Left renal pelvis (tissue), 4 donors: Measurements from ENCODE around the gene TMEM59L. TPM values are rescaled to one million over a fixed set of nuclear protein-coding genes. Genes with fewer than 3 reads are reported as not detected.
A peak's percentile ranks its signal among the peaks of the same experiment; 100 is the strongest.
"Not testable (repeated sequence)": the region's sequence is repeated elsewhere in the genome, so short reads cannot be mapped to it uniquely, and the experiment has no call there.

Experiments used
- DNase-seq, 4 donors: peaks; one replicate each; pipeline ENCODE4 v3.0.0-alpha.2; 2013; ENCODE audit warnings: low read depth in 4 of 4, low spot score in 3 of 4
- polyA plus RNA-seq, 4 donors: library from polyadenylated mRNA; unstranded; fragments of 120-200 nt; gene quantifications; one replicate each; pipeline ENCODE4 v1.2.1, GENCODE V29; 2013; ENCODE audit not compliant: insufficient read length in 4 of 4

The TMEM59L gene
- polyA plus RNA-seq, 4 donors, result 3.1 to 22.5 (median 3.8) TPM

DNA sequence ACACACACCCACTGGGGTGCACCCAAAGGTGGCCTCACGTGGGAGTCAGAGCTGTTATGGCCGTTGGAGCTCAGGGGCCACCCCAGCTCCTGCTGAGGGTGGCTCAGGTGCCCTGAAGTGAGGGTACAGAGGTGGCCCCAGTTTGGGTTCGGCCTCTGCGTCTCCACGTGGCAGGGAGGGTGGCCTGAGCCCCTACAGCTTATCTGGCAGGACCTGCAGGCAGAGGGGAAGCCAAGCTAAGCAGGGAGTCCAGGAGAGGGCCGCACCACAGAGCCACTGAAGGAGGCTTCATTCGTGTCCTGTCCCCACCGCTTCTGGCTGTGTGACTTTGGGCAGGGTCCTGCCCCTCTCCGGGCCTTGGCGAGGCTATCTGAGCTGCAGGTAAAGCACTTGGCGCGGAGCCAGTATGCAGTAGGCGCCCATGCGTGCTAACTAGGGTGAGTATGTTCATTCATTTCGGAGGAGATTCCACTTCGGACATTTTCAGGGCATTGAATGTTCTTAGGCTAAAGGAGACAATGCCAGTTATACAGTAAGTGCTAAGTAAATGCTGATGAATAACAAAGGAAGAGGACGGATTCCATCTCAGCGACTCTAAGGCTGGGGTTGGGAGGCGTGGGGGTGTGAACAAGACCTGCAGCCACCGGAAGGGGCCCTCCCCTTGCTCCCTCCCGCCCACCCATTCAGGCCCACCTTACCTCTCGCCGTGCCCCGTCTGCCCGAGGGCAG lies 19.1 kb upstream of the TMEM59L start:
- no peak for DNase-seq

DNA sequence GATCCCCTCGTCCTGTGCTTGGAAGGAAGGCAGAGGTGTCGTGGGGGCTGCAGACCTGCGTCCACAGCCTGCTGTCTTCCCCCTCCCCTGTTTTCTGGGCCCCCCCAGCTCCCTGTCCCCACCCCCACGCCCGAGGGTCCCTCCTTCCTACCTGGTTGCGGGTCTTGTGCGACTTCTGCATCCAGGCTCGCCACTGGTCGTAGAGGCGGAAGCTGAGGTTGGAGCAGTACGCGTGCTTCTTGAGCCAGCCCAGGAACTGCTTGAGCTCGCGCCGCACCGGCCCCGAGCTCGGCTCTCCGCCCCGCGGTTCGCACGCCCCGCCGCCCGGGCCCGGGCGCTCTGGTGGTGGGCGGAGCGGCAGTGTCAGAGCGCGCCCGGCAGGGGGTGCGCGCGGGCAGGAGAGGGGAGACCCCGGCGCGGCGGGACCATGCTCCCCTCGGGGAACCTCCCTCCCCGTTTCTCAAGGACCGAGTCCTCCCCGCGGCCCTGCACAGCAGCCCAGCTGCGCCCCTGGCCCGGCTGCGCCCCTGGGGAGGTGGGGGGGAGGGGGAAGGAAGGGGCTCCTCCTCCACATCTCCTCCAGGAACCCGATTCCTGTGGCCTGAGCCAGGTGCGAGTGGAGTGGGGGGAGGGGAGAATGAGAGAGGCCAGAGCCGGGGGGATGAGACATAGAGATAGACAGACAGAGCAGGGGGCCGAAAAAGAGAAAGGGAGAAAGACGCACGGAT lies 18.4 kb upstream of the TMEM59L start:
- peak in 2 of 4 donors; percentile 65 to 73 for DNase-seq

DNA sequence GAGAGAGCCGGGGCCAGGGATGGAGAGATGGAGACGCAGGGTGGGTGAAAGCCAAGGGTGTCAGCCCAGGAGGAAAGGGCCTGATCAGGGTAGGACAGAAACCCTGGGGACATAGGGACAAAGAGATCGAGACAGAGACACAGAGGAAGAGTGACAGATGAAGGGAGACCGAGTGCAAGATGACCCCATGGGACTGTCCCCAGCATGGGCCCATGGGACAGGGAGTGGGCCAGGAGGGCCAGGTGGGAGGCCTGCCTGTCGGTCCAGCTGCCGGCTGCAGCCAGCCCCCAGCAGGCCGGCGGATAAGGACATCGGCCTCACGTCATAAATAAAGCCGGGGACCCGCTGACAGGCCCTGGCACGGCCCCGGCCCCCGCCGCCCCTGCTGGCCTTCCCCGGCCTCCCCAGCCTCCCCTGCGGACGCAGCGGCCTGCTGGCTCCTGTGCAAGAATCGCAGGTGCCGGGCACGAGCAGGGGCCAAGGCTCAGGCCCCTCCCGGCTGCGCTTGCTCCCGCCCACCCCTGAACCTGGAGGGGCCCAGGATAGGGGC lies 17.8 kb upstream of the TMEM59L start:
- no peak for DNase-seq

DNA sequence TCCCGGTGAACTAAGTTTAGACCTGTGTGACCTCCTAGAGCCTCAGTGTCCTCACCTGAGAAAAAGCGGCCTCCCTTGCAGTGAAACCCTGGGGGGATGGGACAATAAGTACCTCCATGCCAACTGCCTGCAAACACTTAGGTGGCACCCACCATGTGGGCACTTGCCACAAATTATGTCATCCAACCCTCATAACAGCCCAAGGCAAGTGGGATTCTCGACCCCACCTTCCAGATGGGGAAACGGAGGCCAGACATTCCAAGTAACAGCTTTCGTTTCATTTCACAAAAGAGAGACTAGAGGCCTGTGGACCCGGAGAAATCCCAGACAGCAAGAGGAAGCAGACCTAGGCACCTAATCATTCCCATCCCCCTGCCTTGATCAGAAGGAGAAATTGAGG lies 17.2 kb upstream of the TMEM59L start:
- DNase-seq, result no peak

DNA sequence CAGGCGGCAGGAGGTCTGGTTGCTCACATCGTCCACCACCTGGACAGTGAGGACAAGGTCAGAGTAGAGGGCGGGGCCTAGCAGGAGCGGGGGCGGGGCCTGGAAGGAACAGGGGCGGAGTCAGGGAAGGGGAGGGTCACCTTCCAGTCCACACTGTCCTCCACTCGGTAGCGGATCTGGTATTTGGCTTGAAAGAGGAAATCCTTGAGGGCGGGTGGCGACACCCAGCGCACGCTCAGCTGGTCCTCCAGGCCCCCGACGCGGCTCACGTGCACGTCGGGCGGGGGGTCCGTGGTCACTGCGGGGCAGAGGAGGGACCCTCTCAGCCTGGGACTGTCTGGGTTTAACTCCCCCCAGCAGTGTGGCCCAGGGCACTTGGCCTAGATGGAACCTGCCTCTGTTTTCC lies 15.9 kb upstream of the TMEM59L start:
- no peak for DNase-seq

DNA sequence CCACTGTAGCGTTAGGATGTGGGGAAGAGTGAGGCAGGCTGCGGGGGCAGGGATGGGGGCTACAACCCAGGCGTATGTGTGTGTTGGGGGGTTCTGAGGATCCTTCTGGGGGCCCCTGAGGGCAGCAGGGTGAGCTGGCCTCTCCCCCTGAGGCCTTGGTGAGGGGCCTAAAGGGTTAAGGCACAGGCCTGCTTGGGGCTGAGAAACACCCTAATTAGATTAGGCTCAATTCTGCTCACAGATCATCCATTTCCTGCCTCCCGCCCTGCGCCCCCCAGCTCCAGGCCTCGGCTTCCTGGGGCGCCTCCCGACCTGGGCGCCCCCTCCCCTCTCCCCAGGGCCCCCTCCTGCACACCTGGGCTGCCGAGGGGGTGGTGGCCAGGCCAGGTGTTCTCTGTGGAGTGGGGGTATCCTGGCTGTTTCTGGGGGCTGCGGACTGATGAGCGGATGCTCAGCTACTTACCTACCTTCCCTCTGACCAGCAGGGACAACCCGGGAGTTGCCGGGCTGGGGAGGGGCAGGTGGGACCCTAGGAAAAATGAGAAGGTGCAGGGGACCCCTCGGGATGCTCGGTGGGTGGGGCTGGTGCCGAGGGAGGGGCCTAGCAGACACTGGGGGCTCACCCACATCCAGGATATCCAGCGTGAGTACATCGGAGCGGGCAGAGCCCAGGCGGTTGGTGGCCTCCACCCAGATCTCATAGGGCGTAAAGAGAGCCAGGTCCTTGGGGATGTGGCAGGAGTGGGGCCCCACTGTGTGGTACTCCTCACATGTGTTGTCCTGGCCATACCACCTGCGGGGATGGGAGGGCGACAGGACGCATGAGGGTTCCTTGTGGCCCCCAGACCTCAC lies 14.6 kb upstream of the TMEM59L start:
- DNase-seq, result no peak

DNA sequence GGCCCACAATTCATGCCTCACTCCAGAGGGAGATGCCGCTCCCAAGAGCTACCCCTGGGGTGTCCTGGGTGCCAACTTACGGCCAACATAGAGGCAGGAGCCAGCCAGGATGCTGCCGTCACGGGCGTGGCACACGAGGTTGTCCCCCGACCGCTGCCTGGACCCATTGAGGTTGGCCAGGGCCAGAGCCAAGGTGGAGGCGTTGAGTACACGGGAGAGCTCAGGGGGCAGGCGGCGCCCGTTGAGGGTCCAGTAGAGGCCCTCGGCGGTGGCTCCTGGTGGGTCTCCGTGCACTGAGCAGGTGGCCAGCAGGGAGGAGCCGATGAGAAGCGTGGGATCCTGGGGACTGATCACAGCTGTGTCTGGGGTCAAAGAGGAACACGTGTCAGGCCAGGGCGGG lies 13.2 kb upstream of the TMEM59L start:
- no peak for DNase-seq

DNA sequence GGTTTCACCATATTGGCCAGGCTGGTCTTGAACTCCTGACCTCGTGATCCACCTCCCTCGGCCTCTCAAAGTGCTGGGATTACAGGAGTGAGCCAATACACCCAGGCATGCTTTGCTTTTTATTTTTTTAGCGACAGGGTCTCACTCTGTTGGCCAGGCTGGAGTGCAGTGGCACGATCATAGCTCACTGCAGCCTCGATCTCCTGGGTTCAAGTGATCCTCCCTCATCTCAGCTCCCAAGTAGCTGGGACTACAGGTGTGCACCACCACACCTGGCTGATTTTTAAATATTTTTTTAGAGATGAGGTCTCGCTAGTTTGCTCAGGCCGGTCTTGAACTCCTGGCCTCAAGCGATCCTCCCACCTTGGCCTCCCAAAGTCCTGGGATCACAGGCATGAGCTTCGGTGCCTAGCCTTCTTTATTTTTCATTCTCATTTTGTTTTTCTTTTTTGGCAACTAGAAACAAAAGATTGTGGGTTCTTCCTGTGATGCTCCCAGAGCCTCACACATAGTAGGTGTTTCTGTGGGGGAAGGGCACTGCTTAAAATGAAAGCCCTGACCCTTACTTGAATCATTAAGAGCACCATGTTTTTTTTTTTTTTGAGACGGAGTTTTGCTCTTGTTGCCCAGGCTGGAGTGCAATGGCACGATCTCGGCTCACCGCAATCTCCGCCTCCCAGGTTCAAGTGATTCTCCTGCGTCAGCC lies 11.8 kb upstream of the TMEM59L start:
- not testable (repeated sequence) for DNase-seq

DNA sequence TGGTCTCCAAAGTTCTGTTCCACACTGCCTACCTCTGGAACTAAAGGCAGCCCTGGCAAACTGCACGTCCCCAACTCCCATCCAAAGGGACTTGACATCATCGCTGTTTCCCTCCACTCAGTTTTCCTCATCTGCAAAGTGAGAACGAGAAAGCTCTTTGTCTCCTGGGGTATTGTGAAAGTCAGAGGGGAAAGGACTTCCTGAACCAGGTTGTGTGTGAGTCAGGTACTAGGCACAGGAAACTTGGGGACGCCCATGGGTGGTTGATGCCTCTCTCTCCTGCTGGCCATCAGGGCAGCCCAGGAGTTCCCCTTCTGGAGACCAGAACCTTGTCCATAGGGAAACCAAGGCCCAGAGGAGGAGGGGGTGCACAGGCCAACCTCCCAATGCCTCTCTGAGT lies 10.8 kb upstream of the TMEM59L start:
- no peak for DNase-seq

DNA sequence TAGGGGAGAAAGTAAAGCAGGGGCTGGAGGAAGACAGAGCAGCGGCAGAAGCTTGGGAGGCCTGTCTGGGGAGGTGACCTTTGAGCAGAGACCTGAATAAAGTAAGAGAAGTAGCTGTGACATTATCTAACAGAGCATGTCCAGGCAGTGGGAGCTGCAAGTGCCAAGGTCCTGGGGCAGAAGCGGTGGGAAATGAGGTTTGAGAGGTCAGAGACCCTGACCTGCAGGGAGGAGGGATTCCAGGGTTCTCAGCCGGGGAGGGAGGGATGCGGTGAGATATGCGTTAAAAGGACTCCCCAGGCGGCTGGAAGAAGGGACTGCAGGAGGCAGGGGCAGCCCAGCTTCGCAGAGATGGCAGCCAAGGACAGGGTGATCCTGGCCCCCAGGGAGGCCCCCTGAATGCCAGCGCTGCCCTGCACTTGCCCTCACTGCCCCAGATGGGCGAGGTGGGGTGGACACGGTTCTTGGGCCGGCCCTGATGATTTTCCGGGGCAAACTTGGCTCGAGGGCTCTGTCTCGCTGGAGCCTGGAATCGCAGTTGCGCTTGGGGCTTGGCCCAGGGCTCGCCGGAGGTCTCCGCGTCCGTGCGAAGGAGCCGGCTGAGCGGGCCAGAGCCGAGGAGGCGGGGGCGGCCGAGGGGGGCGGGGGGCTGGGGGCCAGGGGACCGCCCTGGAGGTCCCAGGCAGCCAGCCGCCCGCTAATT lies 9.3 kb upstream of the TMEM59L start:
- no peak for DNase-seq

DNA sequence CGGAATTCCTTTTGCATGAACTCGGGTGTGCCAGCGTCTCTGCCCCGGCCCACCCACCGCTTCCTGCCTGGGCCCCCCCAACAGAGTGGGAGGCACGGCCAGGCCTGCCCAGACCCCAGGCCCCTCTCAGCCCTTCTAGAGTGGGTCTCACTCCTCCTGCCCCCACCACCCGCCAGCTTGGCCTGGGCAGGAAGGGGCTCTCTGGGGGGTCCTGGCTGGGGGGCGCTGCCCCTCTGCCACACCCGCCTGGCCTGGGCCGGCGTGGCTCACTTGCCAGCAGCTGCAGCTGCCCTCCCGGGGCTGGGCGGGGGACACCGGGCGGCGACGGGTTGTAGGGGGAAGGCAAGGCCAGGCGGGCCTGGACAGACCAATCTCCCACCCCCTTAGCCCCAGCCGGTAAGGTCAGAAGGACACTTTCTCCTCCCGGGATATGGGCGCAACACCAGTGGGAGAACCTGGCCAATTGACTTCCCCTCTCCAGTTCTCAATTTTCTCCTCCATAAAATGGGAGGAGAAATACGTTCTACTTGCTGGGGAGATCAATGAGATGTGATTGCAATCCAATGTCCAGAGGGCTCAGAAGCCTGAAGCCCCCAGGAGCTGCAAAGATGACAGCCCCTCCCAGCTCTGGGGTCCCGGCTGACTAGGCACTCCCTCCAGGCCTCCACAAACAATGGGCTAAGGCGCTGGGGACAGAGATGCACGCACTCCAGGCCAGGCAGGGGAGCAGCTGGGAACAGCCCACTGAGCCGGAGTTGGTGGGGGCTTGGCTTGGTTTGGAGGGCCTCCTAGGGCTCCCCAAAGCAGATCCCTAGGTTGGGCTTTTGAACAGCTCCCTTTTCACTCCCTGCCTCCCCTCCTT lies 8.5 kb upstream of the TMEM59L start:
- no peak for DNase-seq

DNA sequence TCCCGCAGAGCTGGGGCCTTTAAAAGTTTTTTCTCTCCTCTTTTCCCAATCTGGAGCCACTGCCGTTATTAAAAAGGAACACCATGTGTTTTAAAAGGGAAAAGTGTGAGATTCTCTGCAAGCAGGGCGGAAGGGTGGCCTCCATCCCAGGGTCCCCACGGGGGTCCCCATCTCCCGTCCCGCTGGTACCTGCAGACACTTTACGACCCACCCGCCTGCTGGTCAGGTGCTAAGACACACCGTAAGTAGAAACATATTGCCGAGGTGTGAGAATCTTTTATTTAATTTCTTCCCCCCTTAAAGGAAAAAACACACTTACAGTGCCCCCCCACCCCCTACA lies 7.9 kb upstream of the TMEM59L start:
- DNase-seq, result no peak

DNA sequence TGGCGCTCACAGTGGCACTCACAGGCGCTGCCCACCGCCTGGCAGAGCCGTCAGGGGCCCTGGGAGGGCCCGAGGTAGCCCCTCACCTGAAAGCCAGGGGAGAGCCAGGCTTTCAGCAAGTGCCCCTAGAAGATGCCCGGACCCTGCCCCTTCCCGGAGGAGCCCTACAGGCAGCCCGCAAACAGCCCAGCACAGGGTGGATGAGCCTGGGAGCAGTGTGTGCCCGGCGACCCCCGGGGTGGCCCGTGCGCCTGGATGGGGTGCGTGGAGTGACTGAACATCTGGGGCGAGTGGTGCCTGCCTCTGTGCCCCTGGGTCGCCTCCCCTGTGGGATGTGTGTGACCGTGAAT lies 7.5 kb upstream of the TMEM59L start:
- no peak for DNase-seq

DNA sequence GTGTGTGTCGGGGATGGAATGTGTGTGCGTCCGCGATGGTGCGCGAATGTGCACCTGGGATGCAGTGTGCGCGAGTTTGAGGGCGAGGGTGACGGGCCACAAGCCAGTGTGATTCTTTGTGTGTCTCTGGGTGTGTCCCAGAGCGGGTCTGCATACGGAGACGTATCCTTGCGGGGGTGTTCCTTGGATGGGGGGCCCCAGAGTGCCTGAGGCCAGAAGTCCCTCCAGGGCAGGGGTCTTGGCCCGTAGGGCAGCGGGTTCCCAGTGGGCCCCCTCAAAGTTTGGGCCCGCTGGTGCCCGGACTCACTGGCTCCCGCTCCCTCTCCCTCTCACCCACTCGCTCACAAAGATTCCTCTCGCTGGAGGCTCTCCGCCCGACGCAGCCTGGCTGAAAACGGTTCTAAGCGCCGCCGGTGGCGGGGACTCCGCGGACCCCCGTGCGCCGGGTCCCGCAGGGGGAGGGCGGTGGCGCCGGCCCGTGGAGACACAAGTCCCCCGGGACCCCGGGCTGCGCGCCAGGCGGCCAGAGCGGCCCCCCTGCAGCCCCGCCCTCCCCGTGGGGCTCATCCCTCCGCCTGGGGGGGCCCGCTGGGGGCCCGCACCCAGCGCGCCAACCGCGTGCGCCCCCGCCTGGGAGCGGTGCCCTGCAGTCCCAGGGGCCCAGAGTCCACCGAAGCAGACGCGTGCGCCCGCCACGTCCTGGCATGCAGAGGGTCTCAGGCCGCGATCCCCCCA lies 7.0 kb upstream of the TMEM59L start:
- DNase-seq, result no peak

DNA sequence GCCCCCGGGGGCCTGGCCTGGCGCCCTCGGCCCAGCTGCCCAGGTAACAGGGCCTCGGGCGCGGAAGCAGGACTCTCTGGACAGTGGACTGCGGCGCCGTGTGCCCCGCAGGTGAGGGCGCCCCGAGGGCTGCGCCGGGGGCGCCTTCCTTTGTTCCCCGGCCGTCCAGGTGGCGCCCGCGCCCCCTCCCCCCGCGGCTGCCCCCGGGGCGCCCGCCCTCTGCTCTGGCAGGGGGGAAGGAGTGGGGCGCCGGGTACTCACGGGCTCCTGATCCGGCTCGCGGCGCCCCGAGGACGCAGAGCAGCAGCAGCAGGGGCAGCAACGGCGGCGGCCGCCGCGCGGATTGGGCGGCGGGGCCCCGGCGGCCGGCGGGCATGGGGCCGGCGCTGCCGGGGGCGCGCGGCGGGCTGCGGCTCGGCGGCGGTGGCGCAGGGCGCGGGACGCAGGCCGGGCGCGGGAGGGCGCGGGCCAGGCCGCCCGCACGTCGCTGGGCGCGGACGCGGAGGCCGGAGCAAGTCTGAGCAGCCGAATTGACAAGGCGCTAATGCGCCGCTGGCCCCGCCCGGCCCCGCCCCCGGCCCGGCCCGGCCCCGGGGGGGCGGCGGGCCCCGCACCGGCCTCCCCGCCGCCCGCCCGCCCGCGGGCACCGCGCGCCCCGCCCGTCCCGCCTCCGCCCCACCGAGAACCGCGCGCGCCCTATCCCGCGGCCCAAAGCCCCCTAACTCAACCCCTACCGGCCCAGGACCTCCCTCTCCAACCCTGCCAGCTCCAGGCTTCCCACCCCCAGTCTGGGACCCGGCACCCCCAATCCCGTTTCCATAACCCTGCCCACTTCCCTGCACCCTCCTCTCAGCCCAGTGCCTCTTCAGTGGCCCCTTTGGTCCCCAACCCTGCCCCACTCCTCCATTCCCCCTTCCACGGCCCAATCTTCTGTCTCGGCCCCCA lies 6.1 kb upstream of the TMEM59L start, which contains the start of gene CRLF1:
Gene CRLF1 (minus strand): TSS at position 519 of the 945 bp plus-strand sequence. CDS start 143 bp downstream, at position 376.
- no peak for DNase-seq

DNA sequence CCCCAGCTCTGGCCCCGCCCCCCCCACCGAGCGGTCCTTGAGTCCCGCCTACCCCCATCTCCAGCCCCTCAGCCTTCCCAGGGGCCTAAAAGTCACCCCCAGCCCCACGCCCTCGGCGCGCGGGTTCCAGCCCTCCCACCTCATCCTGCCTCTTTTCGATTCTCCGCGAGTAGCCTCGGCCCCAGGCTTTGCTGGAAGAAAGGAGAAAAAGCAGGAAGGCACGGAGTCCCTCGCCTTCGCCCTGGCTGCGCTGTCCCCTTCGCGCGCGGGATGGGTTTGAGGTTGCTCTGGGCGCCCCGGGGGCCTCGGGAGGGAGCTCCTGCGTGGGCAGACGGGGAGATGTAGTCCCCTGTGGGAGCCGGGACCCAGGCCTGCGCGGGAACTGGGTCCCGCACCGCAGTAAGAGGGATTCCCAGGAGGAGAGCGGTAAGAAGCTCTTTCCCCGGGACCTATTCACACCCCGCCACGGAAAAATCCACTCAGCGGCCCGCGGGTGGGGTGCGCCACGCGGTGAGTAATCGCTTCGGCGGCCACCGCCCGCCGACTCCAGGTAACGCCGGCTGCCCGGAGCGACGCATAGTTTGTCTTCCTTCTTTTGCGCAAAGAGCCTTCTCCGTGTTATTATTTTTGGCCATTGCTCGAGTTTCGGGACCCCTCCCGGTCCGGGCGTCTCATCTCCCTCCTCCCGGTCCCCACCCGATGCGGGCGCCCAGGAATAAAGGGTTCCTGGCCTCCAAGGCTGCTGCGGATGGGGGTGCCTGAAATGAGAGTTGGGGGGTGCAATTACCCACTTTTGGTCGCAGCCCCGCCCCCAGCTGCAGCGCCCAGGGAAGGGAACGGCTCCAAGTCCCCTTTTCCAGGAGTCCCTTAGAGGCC lies 5.2 kb upstream of the TMEM59L start:
- DNase-seq, result no peak
